ENCODE results near the gene LPCAT4.

Gene LPCAT4

GRCh38 chr15:34335176-34336032, 31.6 kb downstream of the LPCAT4 start:
- Histone ChIP-seq H3K4me1 (peaks cover 56 to 77% (median 64%) of the 10 kb centered on the region in 10 experiments), H3K4me3 (peak overlapping the region; percentile 80 to 97 (median 86)), H3K36me3 (peaks cover 8 to 43% (median 38%) of the 10 kb centered on the region in 11 experiments), H3K9me3 (replicated peaks in 1 of 11) (no peaks in the 10 kb centered on the region; a peak in 1 of 22 replicates), H4K20me1 (peaks cover 0 to 15% (median 0%) of the 10 kb centered on the region in 11 experiments; a peak in 4 of 22 replicates), H3K9ac (peak overlapping the region; percentile 90 to 96 (median 94)), H3K27ac (peak overlapping the region; percentile 87 to 98 (median 94)), H3K4me2 (peak overlapping the region; percentile 89 to 99 (median 96)), H3K27me3 (no peaks in the 10 kb centered on the region)
- TF ChIP-seq Cebpa-rat (IDR thresholded peaks at IDR 0.05), result peak in 3 of 11 experiments; percentile 24 to 48 (median 40); a peak in 1 of 22 replicates

- Histone ChIP-seq H3K4me2 (peak overlapping the region; percentile 89 to 99 (median 96); a peak in 21 of 22 replicates), H3K27ac (peak overlapping the region; percentile 87 to 98 (median 94)), H3K36me3 (peaks cover 3 to 43% (median 38%) of the 10 kb centered on the region in 11 experiments; a peak in 18 of 22 replicates), H3K4me1 (peaks cover 56 to 72% (median 61%) of the 10 kb centered on the region in 10 experiments), H3K4me3 (peak overlapping the region; percentile 80 to 97 (median 86)), H3K9me3 (replicated peaks in 1 of 11) (no peaks in the 10 kb centered on the region; a peak in 1 of 22 replicates), H4K20me1 (peaks cover 0 to 9% (median 0%) of the 10 kb centered on the region in 11 experiments; a peak in 3 of 22 replicates), H3K27me3 (no peaks in the 10 kb centered on the region), H3K9ac (peak overlapping the region; percentile 90 to 96 (median 94))
- TF ChIP-seq Cebpa-rat (IDR thresholded peaks at IDR 0.05), result no peak
These were observed 32.3 kb downstream of the LPCAT4 start for GRCh38 chr15:34334672-34335071.

GRCh38 chr15:34332553-34333120, 34.4 kb downstream of the LPCAT4 start:
- no peak for TF ChIP-seq Cebpa-rat (IDR thresholded peaks at IDR 0.05)
- Histone ChIP-seq H3K36me3 (peaks cover 0 to 41% (median 32%) of the 10 kb centered on the region in 11 experiments; a peak in 17 of 22 replicates), H3K4me1 (peaks cover 57 to 76% (median 65%) of the 10 kb centered on the region in 10 experiments), H3K4me2 (peak overlapping the region; percentile 89 to 99 (median 96)), H4K20me1 (peaks cover 0 to 17% (median 9%) of the 10 kb centered on the region in 11 experiments; a peak in 10 of 22 replicates), H3K9me3 (replicated peaks in 1 of 11) (no peaks in the 10 kb centered on the region; a peak in 1 of 22 replicates), H3K27ac (peak overlapping the region; percentile 87 to 98 (median 94); a peak in 21 of 22 replicates), H3K4me3 (peak overlapping the region in 9 of 10 experiments; percentile 80 to 97 (median 87); a peak in 13 of 20 replicates), H3K9ac (peak overlapping the region in 10 of 11 experiments; percentile 90 to 96 (median 94); a peak in 20 of 22 replicates), H3K27me3 (no peaks in the 10 kb centered on the region)

GRCh38 chr15:34331809-34332208, 35.2 kb downstream of the LPCAT4 start:
- H3K27ac ChIP-seq, result peak overlapping the region in 8 of 11 experiments; percentile 90 to 98 (median 96); a peak in 11 of 22 replicates
- H3K4me1 ChIP-seq, result peaks cover 59 to 80% (median 69%) of the 10 kb centered on the region in 10 experiments
- TF ChIP-seq Cebpa-rat (IDR thresholded peaks at IDR 0.05), result no peak
- H3K27me3 ChIP-seq, result no peaks in the 10 kb centered on the region
- no peaks in the 10 kb centered on the region; a peak in 1 of 22 replicates for H3K9me3 ChIP-seq (replicated peaks in 1 of 11)
- H4K20me1 ChIP-seq, result peaks cover 0 to 19% (median 9%) of the 10 kb centered on the region in 11 experiments; a peak in 10 of 22 replicates
- peaks cover 0 to 47% (median 32%) of the 10 kb centered on the region in 11 experiments; a peak in 17 of 22 replicates for H3K36me3 ChIP-seq
- H3K4me3 ChIP-seq, result 0 out of 20 replicates have a peak overlapping the region, but pooled peaks of 1 of the 10 experiments have one; percentile 0
- peak overlapping the region in 10 of 11 experiments; percentile 89 to 99 (median 96); a peak in 18 of 22 replicates for H3K4me2 ChIP-seq
- H3K9ac ChIP-seq, result peak overlapping the region in 1 of 11 experiments; percentile 37; a peak in 2 of 22 replicates

- no peaks in the 10 kb centered on the region for H3K27me3 ChIP-seq
- no peaks in the 10 kb centered on the region; a peak in 1 of 22 replicates for H3K9me3 ChIP-seq (replicated peaks in 1 of 11)
- no peak overlapping the region for H3K9ac ChIP-seq
- H4K20me1 ChIP-seq, result peaks cover 0 to 29% (median 9%) of the 10 kb centered on the region in 11 experiments; a peak in 10 of 22 replicates
- no peak for TF ChIP-seq Cebpa-rat (IDR thresholded peaks at IDR 0.05)
- no peak overlapping the region for H3K4me3 ChIP-seq
- peaks cover 54 to 79% (median 68%) of the 10 kb centered on the region in 10 experiments for H3K4me1 ChIP-seq
- H3K4me2 ChIP-seq, result peak overlapping the region in 7 of 11 experiments; percentile 1 to 97 (median 74); a peak in 11 of 22 replicates
- H3K27ac ChIP-seq, result no peak overlapping the region
- peaks cover 0 to 52% (median 36%) of the 10 kb centered on the region in 11 experiments; a peak in 17 of 22 replicates for H3K36me3 ChIP-seq
These were observed 36.7 kb downstream of the LPCAT4 start for GRCh38 chr15:34330279-34330678.

- peaks cover 0 to 30% (median 9%) of the 10 kb centered on the region in 11 experiments; a peak in 10 of 22 replicates for H4K20me1 ChIP-seq
- no peak for TF ChIP-seq Cebpa-rat (IDR thresholded peaks at IDR 0.05)
- no peak overlapping the region for H3K4me3 ChIP-seq
- H3K36me3 ChIP-seq, result peaks cover 0 to 58% (median 37%) of the 10 kb centered on the region in 11 experiments; a peak in 17 of 22 replicates
- H3K4me2 ChIP-seq, result peak overlapping the region in 10 of 11 experiments; percentile 44 to 97 (median 60); a peak in 18 of 22 replicates
- no peaks in the 10 kb centered on the region for H3K27me3 ChIP-seq
- H3K27ac ChIP-seq, result peak overlapping the region in 5 of 11 experiments; percentile 2 to 45 (median 26); a peak in 5 of 22 replicates
- peaks cover 45 to 76% (median 68%) of the 10 kb centered on the region in 10 experiments for H3K4me1 ChIP-seq
- peaks cover 0 to 5% (median 0%) of the 10 kb centered on the region in 11 experiments; a peak in 4 of 22 replicates for H3K9me3 ChIP-seq (replicated peaks in 1 of 11)
- no peak overlapping the region for H3K9ac ChIP-seq
These were observed 38.0 kb downstream of the LPCAT4 start for GRCh38 chr15:34329006-34329405.

DNA sequence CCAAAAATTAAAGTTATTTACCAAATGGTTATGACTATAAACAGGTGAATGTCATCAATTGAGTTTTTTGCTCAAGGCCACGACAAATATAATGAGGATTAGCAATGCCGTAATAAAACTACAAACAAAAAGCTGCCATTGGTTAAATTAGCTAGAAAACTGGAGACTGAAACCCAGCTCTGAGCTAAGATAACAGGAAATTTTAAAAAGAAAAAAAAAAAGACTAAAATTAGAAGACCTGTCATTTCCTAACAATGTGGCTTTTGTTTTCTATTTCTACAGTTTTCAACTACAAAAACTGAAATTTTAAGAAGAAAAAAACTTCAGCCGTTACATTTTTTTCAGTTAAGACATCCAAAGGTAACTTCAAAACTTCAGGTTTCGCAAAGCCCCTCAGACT, 39.1 kb downstream of the LPCAT4 start:
- H3K4me2 ChIP-seq, result peak overlapping the region; percentile 44 to 97 (median 59); a peak in 21 of 22 replicates
- H3K27me3 ChIP-seq, result no peaks in the 10 kb centered on the region
- H3K9me3 ChIP-seq (replicated peaks in 1 of 11), result peaks cover 6 to 16% (median 9%) of the 10 kb centered on the region in 11 experiments; a peak in 19 of 22 replicates
- peaks cover 0 to 69% (median 47%) of the 10 kb centered on the region in 11 experiments; a peak in 19 of 22 replicates for H3K36me3 ChIP-seq
- H3K4me1 ChIP-seq, result peaks cover 34 to 76% (median 61%) of the 10 kb centered on the region in 10 experiments
- no peak for TF ChIP-seq Cebpa-rat (IDR thresholded peaks at IDR 0.05)
- H3K9ac ChIP-seq, result peak overlapping the region in 3 of 11 experiments; percentile 16 to 29 (median 21); a peak in 3 of 22 replicates
- peaks cover 0 to 34% (median 9%) of the 10 kb centered on the region in 11 experiments; a peak in 11 of 22 replicates for H4K20me1 ChIP-seq
- peak overlapping the region in 5 of 11 experiments; percentile 2 to 48 (median 45); a peak in 6 of 22 replicates for H3K27ac ChIP-seq
- no peak overlapping the region for H3K4me3 ChIP-seq

DNA sequence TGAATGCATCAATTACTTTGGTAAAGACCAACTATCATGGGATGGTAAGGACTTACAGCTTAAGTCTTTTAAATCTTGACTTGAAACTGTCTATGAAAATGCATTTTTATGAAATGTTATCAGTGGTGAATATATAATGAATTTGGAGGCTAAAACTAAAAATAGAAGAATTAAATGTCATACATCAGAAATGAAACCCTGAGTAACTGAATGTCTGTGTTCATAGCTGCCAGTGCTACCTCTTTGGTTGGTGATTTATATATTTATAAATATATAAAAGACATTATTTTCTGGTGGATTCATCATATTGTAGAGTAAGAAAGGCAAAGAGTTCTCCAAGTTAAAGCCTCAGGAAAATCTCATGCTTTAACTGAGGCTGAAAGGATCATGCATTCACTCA, 41.6 kb downstream of the LPCAT4 start:
- peak overlapping the region in 6 of 11 experiments; percentile 7 to 30 (median 26); a peak in 4 of 22 replicates for H3K4me2 ChIP-seq
- TF ChIP-seq Cebpa-rat (IDR thresholded peaks at IDR 0.05), result no peak
- no peak overlapping the region for H3K4me3 ChIP-seq
- peaks cover 0 to 55% (median 31%) of the 10 kb centered on the region in 11 experiments; a peak in 18 of 22 replicates for H3K36me3 ChIP-seq
- no peak overlapping the region for H3K27ac ChIP-seq
- no peak overlapping the region; a peak in 1 of 22 replicates for H3K9ac ChIP-seq
- peaks cover 26 to 72% (median 60%) of the 10 kb centered on the region in 10 experiments for H3K4me1 ChIP-seq
- H3K27me3 ChIP-seq, result no peaks in the 10 kb centered on the region
- H4K20me1 ChIP-seq, result peaks cover 0 to 47% (median 9%) of the 10 kb centered on the region in 11 experiments; a peak in 11 of 22 replicates
- H3K9me3 ChIP-seq (replicated peaks in 1 of 11), result peaks cover 6 to 20% (median 9%) of the 10 kb centered on the region in 11 experiments; a peak in 19 of 22 replicates
